H9 (cell line): ENCODE results near the gene SCGB1A1. TPM values are rescaled to one million over a fixed set of nuclear protein-coding genes. Genes with fewer than 3 reads are reported as not detected.
"Not testable (repeated sequence)": the region's sequence is repeated elsewhere in the genome, so short reads cannot be mapped to it uniquely, and the experiment has no call there.

Experiments used
- DNase-seq: peaks from one replicate; pipeline ENCODE4 v3.0.0-alpha.2; 2017
- H2AFZ ChIP-seq: one replicate; pipeline ENCODE4 v1.6.1; 2013; ENCODE audit warnings: mild to moderate bottlenecking, low read length, control low read depth, moderate library complexity
- H2AK5ac ChIP-seq: 2 replicates; pipeline ENCODE4 v1.6.1; 2013; ENCODE audit warnings: low read length, control low read depth, mixed read lengths; ENCODE audit not compliant: insufficient read length
- H2BK120ac ChIP-seq: one replicate; pipeline ENCODE4 v1.6.1; 2013; ENCODE audit warnings: low read depth, mild to moderate bottlenecking, low read length, control low read depth, inconsistent platforms; ENCODE audit not compliant: poor library complexity, severe bottlenecking
- H2BK12ac ChIP-seq: 2 replicates; pipeline ENCODE4 v1.6.1; 2013; ENCODE audit warnings: low read length, control low read depth, mixed read lengths, low read depth; ENCODE audit not compliant: insufficient read length
- H2BK15ac ChIP-seq: 2 replicates; pipeline ENCODE4 v1.6.1; 2013; ENCODE audit warnings: low read depth, low read length, control low read depth
- H2BK20ac ChIP-seq: one replicate; pipeline ENCODE4 v1.6.1; 2013; ENCODE audit warnings: low read depth, mild to moderate bottlenecking, low read length, control low read depth, inconsistent platforms; ENCODE audit not compliant: poor library complexity, severe bottlenecking
- H2BK5ac ChIP-seq: 2 replicates; pipeline ENCODE4 v1.6.1; 2013; ENCODE audit warnings: low read length, control low read depth, mixed read lengths; ENCODE audit not compliant: insufficient read length
- H3K14ac ChIP-seq: 2 replicates; pipeline ENCODE4 v1.6.1; 2013; ENCODE audit warnings: low read length, control low read depth; ENCODE audit not compliant: insufficient read depth
- H3K18ac ChIP-seq: 2 replicates; pipeline ENCODE4 v1.6.1; 2013; ENCODE audit warnings: low read depth, mild to moderate bottlenecking, mixed read lengths, low read length, control low read depth; ENCODE audit not compliant: insufficient read length
- H3K23ac ChIP-seq: 2 replicates; pipeline ENCODE4 v1.6.1; 2013; ENCODE audit warnings: low read length, control low read depth, mixed read lengths, low read depth; ENCODE audit not compliant: insufficient read length
- H3K23me2 ChIP-seq: 2 replicates; pipeline ENCODE4 v1.6.1; 2013; ENCODE audit warnings: low read depth, mild to moderate bottlenecking, mixed read lengths, low read length, control low read depth; ENCODE audit not compliant: insufficient read length, poor library complexity, severe bottlenecking
- H3K27ac ChIP-seq: 2 replicates; pipeline ENCODE4 v1.5.1; 2013; ENCODE audit warnings: low read length, control low read depth, mixed read lengths, low read depth; ENCODE audit not compliant: insufficient read length
- H3K27me3 ChIP-seq: 2 replicates; pipeline ENCODE4 v1.6.1; 2013; ENCODE audit warnings: low read length, control low read depth, inconsistent platforms; ENCODE audit not compliant: insufficient read depth
- H3K4ac ChIP-seq: 2 replicates; pipeline ENCODE4 v1.6.1; 2013; ENCODE audit warnings: low read depth, mild to moderate bottlenecking, control low read depth, inconsistent platforms, low read length, moderate library complexity
- H3K4me1 ChIP-seq: 2 replicates; pipeline ENCODE4 v1.6.1; 2013; ENCODE audit warnings: low read length, control low read depth, inconsistent platforms; ENCODE audit not compliant: insufficient read depth
- H3K4me2 ChIP-seq: 2 replicates; pipeline ENCODE4 v1.6.1; 2013; ENCODE audit warnings: low read length, control low read depth, mixed read lengths; ENCODE audit not compliant: insufficient read length, insufficient read depth
- H3K56ac ChIP-seq: 2 replicates; pipeline ENCODE4 v1.6.1; 2013; ENCODE audit warnings: low read depth, mild to moderate bottlenecking, mixed read lengths, low read length, control low read depth; ENCODE audit not compliant: insufficient read length
- H3K79me1 ChIP-seq: 2 replicates; pipeline ENCODE4 v1.6.1; 2013; ENCODE audit warnings: low read depth, mild to moderate bottlenecking, moderate library complexity, low read length, control low read depth, inconsistent platforms; ENCODE audit not compliant: insufficient read depth, poor library complexity, severe bottlenecking
- H3K79me2 ChIP-seq: 2 replicates; pipeline ENCODE4 v1.6.1; 2013; ENCODE audit warnings: low read length, control low read depth, inconsistent platforms; ENCODE audit not compliant: insufficient read depth
- H3K9ac ChIP-seq: 2 replicates; pipeline ENCODE4 v1.6.1; 2013; ENCODE audit warnings: low read length, control low read depth, mixed read lengths; ENCODE audit not compliant: insufficient read length; ENCODE audit errors: extremely low read depth
- H3K9me3 ChIP-seq: one replicate; pipeline ENCODE4 v1.6.1; 2013; ENCODE audit warnings: low read depth, low read length, inconsistent platforms; ENCODE audit not compliant: control insufficient read depth
- H3T11ph ChIP-seq: one replicate; pipeline ENCODE4 v1.6.1; 2013; ENCODE audit warnings: mild to moderate bottlenecking, low read length, control low read depth, inconsistent platforms
- H4K20me1 ChIP-seq: one replicate; pipeline ENCODE4 v1.6.1; 2013; ENCODE audit not compliant: control insufficient read depth, insufficient read length, insufficient read depth
- H4K5ac ChIP-seq: 2 replicates; pipeline ENCODE4 v1.6.1; 2013; ENCODE audit warnings: low read depth, mild to moderate bottlenecking, mixed read lengths, low read length, control low read depth; ENCODE audit not compliant: insufficient read length
- H4K8ac ChIP-seq: replicated peaks from 2 replicates; pipeline ENCODE4 v1.6.1; 2013; ENCODE audit warnings: low read length, control low read depth, mixed read lengths, low read depth; ENCODE audit not compliant: insufficient read length
- H4K91ac ChIP-seq: 2 replicates; pipeline ENCODE4 v1.6.1; 2013; ENCODE audit warnings: low read depth, mild to moderate bottlenecking, moderate library complexity, mixed read lengths, low read length, control low read depth; ENCODE audit not compliant: insufficient read length
- H3K27ac Mint-ChIP-seq, 3 experiments: 2 replicates in 2 of 3; 3 replicates in 1 of 3; pipeline ENCODE4 v1.8.0; 2020 to 2021; ENCODE audit warnings: mixed read lengths in 3 of 3, mild to moderate bottlenecking in 1 of 3, moderate library complexity in 1 of 3
- H3K27me3 Mint-ChIP-seq: 2 replicates; pipeline ENCODE4 v1.8.0; 2021; ENCODE audit warnings: low read depth, mild to moderate bottlenecking, moderate library complexity, mixed read lengths
- H3K36me3 Mint-ChIP-seq, 3 experiments: 2 replicates in 2 of 3; 3 replicates in 1 of 3; pipeline ENCODE4 v1.8.0; 2020 to 2021; ENCODE audit warnings: low read depth in 3 of 3, mixed read lengths in 3 of 3; ENCODE audit not compliant: insufficient read depth in 1 of 3
- H3K4me1 Mint-ChIP-seq, 2 experiments: 2 replicates each; pipeline ENCODE4 v1.8.0; 2020; ENCODE audit warnings: mixed read lengths in 2 of 2
- H3K4me3 Mint-ChIP-seq, 2 experiments: 2 replicates in 1 of 2; 3 replicates in 1 of 2; pipeline ENCODE4 v1.8.0; 2020 to 2021; ENCODE audit warnings: mild to moderate bottlenecking in 2 of 2, mixed read lengths in 2 of 2, moderate library complexity in 1 of 2
- H3K9me3 Mint-ChIP-seq, 2 experiments: 2 replicates in 1 of 2; 3 replicates in 1 of 2; pipeline ENCODE4 v1.8.0; 2020; ENCODE audit warnings: mild to moderate bottlenecking in 2 of 2, mixed read lengths in 2 of 2, moderate library complexity in 1 of 2
- WGBS: extraction: QIAGEN DNeasy Blood & Tissue Kit; methylation state at CpG from one replicate; pipeline ENCODE4 v1.1.7; 2013; ENCODE audit warnings: missing lambda C conversion rate, low lambda C conversion rate, mixed read lengths; ENCODE audit not compliant: insufficient read length; ENCODE audit errors: extremely low coverage; 5-methylcytosine and 5-hydroxymethylcytosine counted together
- total RNA-seq: library from RNA; stranded (reverse); gene quantifications from 2 replicates; pipeline ENCODE4 v1.2.1, GENCODE V29; 2021
- TF ChIP-seq, protein P1 (sequence below): fragments of 200-600 bp; sonication (generic); conservative IDR thresholded peaks from 3 replicates; pipeline ENCODE4 v1.8.0; 2021; ENCODE audit warnings: antibody characterized with exemption, mild to moderate bottlenecking

The SCGB1A1 gene
- total RNA-seq, 1 experiment from 2014 or later: not detected

GRCh38 chr11:62380821-62381245 lies 38.0 kb upstream of the SCGB1A1 start:
- not testable (repeated sequence) for H3K56ac ChIP-seq, H3K79me1 ChIP-seq, H3K18ac ChIP-seq, H3K9ac ChIP-seq, H3K27ac ChIP-seq, H3K79me2 ChIP-seq, H2BK120ac ChIP-seq, H3T11ph ChIP-seq, H2AK5ac ChIP-seq, H3K4me1 ChIP-seq, H3K23me2 ChIP-seq, H4K91ac ChIP-seq, H2BK5ac ChIP-seq, H4K20me1 ChIP-seq, H3K4me3 Mint-ChIP-seq, H3K4me2 ChIP-seq, H3K27ac Mint-ChIP-seq, H3K9me3 Mint-ChIP-seq, H2BK15ac ChIP-seq, H2BK20ac ChIP-seq, H3K23ac ChIP-seq, H4K8ac ChIP-seq, H3K9me3 ChIP-seq, H2AFZ ChIP-seq, H3K14ac ChIP-seq, H3K27me3 Mint-ChIP-seq, H3K4ac ChIP-seq, H4K5ac ChIP-seq, H2BK12ac ChIP-seq, H3K36me3 Mint-ChIP-seq, H3K27me3 ChIP-seq
- WGBS: no CpG with 5 or more reads among the region's 12 CpGs
- TF ChIP-seq, protein P1, sequence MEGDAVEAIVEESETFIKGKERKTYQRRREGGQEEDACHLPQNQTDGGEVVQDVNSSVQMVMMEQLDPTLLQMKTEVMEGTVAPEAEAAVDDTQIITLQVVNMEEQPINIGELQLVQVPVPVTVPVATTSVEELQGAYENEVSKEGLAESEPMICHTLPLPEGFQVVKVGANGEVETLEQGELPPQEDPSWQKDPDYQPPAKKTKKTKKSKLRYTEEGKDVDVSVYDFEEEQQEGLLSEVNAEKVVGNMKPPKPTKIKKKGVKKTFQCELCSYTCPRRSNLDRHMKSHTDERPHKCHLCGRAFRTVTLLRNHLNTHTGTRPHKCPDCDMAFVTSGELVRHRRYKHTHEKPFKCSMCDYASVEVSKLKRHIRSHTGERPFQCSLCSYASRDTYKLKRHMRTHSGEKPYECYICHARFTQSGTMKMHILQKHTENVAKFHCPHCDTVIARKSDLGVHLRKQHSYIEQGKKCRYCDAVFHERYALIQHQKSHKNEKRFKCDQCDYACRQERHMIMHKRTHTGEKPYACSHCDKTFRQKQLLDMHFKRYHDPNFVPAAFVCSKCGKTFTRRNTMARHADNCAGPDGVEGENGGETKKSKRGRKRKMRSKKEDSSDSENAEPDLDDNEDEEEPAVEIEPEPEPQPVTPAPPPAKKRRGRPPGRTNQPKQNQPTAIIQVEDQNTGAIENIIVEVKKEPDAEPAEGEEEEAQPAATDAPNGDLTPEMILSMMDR: peak; percentile 89
- H3K4me1 Mint-ChIP-seq: peaks cover 14 to 16% of the 10 kb centered on the region in 2 experiments
- DNase-seq: peak; percentile 67
